NCI-H82 (cell line): ENCODE measurements around the gene NRXN3.

Experiments
- DNase-seq: peaks from one replicate; lab custom pipeline; 2025; lab: John Stamatoyannopoulos, UW

Gene NRXN3

DNA sequence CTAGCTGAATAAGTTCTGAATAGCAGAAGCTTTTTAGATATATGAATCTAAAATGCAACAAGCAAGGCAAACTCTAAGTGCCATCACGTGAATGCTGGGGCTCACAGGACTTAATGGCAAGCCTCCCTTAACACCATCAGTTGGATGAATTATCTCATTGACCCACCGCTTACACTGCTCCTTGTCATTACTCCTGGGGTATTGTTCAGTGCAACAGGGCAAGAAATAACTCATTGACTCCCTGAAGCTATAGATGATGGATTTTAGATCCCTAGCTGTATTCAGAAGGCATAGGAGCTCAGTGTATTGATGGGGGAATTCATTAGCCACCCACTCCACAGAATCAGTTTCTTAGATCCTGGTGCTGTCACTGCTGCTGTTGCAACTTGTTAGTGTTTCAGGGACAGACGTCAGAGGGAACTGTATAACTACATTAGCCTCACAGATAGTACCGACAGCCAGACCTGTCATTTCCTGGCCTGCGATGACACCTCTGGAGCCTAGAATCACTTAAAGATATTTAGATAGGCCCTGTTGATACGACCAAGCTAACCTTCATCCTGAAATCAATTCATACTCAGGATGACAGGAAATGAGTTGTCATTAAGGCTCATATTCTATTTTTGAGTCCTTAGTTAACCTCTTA is 1305.8 kb downstream of the NRXN3 start:
- no peak for DNase-seq

DNA sequence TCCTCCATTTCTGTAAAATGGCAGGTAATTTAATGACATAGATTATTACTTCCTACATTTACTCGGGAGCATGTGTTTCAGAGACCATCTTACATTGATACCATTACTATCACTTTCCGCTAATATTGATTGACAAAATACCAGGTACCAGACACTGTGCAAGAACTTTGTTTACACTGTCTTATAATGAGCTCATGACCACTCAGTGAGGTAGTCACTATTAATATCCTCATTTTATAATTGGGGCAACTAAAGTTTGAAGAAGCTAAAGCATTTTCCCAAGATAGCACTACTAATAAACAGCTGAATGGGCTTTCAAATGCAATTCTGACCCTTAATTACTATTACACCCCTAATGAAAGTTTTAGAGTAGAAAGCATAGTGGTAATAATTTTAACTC is 1306.4 kb downstream of the NRXN3 start:
- DNase-seq = no peak

DNA sequence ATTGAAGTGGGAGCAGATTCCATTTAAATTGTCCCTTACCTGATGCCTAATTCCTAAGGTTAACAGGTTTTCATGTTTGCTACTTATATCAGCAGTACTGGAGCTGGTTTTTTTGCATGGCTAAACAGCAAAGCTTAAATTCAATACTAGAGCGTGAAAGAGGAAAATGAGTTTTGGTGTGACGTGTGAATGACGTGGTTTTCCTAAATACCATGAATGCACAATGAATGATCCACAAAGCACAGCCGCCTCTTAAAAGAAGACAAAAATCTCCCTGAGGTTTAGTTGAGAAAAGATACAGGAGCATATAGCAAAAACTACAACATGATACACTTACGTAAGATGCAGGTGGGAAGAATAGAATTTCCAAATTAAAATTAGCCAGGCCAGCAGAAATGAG is 1310.0 kb downstream of the NRXN3 start:
- no peak for DNase-seq

DNA sequence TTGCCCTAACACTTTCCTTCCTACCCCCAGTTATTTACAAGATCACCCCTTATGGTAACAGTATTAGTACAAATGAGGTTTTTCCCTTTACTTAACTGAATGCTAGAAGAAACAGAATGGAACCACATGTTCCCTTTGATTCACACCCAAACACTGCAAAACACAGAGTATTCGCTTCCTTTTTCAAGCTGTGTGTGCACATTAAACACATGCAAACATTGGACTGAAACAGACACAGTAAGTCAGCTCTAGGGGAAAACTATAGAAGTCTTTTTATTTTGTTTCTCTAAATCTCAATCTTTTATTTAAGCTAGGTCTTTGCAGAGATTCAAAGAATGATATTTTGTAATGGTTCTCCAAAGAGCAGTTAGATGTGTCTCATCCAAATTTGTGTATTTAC is 1312.7 kb downstream of the NRXN3 start:
- DNase-seq = no peak

DNA sequence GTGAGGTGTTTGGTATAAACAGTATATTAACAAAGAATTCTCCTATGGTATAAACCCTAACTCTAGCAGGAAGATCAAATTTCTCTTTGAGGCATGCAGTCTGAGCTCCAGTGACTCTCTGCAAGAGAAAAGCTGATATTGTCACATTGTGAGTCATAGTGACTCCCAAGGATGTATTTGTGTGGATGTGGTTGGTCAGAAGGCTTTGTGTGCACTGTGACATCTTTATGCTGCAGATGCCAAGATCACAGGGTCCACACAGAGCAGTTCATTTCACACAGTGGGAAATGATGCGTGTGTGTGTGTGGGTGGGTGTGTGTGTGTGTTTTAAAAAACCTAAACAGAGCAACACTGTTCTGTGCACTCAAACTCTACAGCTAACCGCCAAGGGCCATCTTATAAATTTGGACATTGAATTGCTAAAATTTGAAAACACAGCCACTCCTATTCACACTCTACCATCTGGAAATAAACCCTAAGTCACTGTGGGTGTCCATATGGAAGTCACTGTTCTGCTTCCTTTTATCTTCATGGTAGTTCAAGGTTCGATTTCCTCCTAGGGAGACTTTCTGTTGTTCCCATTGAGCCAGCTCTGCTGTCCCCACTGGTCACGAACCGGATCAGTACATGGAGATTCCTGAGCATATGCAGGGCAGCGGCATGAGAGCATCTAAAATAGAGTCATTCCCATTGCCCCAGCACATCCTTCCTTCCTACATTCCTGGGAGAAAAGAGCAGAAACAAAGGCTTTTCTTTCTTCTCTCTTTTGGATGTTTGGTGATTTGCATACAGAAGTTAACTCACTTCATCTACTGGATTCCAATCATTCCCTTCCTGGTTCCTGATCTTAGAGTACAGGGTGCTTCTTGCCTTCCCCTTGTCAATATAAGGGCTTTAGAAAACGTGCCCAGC is 1313.6 kb downstream of the NRXN3 start:
- no peak for DNase-seq

DNA sequence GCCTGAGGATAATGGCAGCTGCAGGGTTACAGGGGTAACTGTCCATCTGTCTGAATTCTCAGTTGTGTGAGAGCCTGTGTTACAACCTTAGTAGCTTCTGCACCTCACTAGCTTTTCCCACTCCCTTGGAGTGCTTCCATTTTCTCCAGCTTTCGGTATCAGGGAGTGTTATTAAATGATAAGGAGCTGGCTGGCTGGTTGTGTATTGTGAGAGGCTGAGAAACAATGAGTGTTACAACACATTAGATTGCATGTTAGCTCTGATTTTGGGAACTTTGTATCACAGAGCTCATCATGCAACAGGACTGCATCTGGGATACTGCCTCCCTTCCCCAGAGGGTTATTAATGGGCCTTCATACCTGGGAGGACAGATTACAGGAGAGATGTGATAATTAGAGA is 1317.5 kb downstream of the NRXN3 start:
- DNase-seq = no peak

DNA sequence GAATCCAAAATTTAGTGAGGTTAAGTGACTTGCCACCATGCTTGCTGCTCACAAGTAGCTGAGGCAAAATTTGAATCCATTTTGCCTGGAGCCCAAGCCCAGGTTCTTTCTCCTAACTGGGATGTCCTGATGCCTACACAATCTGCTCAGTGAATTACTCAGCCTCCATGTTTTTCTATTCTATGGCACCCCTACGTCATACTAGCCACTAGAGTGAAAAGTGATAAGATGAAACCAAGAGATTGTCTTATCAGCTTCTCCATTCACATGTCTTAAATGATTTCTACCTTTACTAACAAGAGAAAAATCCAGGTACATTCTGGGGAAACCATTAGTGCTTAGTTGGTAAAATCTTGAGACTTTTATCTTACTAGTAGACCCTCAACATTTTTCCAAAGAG is 1321.0 kb downstream of the NRXN3 start:
- no peak for DNase-seq

DNA sequence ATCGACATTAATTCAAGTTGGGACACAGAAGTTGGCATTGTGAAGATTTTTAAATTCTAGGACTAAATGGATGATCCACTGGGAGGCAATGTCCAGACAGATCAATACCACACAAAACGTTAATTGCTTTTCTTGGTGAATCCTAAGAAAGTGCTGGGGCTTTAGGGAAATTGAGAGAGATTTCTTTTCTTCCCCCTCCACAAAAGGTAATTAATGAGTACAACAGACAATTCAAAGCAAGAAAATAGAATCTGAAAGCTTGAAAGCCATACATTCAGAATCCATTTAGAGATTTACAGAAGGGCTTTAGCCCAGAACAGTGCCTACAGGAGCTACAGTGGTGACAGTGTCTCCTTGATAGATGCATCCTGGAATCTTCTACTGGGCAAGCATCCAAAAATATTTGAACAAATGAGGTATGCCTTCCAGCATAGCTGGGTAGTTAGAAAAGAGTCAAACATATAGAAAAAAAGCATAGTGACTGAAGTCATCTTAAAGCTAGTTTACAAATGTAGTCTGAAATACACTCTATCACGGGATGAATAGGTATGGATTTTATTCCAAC is 1323.0 kb downstream of the NRXN3 start:
- DNase-seq = no peak

DNA sequence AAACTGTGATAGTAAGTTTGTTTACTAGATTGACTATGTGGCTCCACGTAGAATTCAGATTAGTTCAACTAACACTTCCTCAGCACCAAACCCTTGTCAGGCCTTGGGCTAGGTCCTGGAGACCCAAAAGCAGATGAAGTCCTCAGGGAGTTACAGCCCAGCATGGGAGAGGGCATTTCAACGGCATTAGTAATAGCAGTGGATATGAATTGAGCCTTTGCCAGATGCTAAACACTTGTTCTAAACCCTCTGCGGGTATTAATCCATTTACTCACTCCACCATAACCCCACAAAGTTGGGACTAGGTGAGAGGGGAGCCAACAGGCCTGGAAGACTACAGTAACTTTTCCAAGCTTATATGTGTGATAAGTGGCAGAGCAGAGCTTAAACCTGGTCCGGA is 1326.5 kb downstream of the NRXN3 start:
- peak; percentile 26 for DNase-seq

DNA sequence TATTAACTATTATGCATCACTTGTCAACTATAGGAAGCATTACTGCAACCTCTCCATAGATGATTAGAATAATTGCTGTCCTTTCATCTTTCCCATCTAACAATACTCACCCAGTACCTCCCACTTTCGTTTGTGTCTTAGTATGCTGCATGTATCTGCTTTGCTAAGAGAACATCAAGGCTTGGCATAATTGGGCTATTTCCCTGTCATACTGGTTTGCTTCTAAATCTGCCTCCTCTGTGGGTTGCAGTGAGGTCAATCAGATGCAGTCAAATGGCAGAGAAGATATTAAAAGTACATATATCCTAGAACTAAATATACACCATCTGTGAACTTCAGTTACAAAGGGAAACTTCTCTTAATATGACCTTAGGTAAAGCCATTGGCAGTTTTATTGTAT is 1330.3 kb downstream of the NRXN3 start:
- no peak for DNase-seq

DNA sequence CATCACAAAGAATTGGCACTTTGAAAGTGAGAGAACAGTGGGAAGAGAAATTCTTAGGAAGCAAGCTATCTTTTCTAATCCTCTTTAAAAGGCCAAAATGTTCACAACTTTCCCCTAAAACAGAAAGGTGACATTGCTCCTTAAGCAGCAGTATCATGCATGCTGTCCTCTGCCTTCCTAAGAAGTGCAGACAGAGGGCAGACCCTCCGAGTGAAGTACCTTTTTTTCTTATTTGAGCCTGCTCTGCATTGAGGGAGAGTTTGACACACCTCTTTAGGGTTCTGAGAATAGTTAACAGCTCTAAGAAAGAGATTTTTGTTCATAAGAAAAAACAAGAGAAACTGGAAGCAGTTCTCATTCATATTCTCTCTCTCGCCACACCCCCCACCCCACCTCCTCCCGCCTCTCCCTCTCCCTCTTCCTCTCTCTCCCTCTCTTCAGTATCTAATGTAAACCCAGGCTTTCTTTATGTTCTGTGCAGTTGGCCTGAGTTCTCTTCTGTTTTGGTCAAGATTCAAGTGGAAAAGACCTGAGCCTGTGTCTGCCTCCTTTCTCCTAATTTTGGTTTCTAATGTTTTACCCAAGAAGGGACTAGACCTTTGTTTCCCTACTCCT is 1332.1 kb downstream of the NRXN3 start:
- DNase-seq = no peak

DNA sequence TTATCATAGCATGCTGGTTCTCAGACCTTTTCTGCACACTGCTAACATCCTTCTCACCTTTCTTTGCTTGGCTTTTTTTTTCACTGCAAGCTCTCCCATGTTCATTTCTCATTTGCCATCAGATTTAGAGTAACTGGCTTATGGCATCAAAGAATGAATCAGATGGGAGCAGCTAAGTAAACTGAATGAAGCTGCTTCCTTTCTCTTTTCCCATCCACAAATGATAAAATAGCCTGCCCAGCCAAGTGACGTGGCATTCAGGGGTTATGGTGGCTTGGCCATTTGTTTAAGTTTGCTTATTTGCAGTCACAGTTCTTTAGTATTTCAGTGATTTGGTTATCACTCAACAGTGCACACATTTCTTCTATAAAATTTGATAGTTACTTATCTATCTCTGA is 1332.6 kb downstream of the NRXN3 start:
- no peak for DNase-seq

DNA sequence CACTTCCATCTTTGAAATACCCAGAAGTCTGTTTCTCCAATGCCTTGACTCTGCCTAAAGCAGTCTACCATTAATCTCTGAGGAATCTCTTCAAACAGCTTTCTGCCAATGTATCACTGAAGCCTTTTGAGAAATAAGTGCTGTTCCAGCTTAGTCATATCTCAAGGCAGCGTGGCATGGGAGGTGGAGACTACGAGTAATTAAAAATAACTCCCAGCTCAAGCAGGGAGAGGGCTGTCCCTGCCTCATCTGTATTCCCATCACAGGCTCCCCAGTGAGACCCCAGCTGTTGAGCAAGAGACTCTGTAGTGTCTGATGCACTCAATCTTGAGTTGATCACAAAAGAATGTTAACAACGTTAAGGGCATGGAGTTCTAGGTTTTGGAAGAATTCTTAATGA is 1340.5 kb downstream of the NRXN3 start:
- no peak for DNase-seq

DNA sequence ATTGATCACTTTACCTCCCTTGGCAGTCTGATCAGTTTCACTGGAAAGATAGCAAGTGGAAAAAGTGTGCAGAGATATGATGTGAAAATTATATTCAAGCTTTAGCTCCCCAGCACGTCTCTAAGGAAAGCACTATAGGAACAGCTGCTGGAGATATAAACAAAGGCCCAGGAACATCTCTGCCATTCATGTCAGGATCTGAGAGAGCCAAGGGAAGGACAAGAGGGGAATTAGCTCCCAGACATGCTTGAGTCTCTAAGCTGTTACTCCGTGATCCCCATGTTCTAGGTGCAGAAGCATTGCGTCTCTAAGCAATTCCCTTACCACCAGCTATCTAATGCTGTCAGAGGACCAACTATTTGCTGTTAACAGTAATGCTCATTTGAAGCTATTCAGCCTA is 1341.0 kb downstream of the NRXN3 start:
- no peak for DNase-seq

DNA sequence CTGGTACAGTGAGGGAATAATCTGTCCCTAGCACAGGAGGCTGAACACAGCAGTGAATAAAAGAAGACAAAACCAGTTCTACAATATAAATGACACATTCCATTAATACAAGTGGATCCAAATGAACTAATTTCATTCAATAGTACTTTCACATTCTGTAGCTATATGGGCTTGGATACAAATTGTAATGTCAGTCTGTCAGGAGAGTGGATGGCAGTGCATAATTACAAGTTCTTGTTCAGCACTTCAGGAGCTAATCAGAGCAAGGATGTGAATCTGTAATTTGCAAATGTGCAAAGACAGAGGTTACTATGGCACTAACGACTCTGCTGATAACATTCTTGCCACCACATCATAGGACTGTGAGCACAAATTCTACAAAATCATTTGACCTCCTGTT is 1343.3 kb downstream of the NRXN3 start:
- no peak for DNase-seq

DNA sequence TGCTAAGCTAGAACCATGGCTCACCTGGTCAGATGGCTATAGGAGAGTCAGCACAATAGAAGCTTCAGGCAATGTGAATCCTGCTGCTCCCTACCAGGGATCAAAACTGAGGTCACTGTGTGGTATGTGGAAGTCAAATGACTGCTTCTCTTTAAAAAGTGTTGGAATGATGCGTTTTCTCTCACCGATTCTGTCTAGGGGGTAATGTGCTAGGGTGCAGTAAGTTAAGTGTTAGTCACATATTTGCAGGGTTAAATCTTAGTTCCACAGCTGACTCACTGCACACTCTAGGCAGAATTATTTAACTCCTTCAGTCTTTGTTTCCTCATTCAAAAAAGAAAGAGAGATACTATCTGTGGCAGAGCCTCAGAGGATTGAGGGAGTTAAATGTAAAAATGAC is 1344.5 kb downstream of the NRXN3 start:
- no peak for DNase-seq

DNA sequence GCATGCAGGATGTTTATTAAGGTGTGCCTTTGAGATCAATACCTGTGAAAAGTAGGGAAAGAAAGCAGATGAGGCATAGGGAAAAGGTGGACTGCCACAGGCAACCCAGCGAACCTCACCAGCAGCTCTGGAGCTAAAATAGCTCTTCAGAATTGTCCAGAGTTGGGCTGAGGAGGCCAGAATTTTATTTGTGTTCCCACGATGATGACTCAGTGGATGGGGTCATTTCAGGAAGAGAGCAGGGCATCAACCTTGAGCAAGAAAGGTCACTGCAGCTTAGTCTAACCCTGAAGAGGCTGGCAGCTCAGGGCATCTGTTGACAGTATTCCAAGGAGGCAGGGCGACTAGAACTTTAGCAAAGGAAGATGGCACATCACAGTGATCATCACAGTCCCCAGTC is 1345.0 kb downstream of the NRXN3 start:
- DNase-seq = no peak

DNA sequence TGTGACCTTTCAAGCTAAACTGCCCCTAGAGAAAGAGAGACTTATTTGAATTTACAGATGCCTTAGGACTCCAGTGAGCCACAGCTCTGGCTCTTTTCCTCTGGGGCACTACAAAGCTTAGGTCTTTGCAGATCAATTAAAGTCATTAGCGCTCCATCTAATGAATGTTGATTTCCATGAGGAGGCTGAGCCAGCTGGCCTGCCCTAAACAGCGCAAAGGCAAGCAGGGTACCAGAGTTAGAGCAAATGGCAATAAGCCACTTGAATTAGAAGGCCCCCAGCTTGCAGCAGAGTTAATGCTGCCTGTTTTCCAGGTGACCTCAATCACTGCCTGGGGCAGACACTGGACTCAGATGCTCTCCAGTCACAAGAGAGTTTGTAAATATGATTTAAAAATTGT is 1345.8 kb downstream of the NRXN3 start:
- DNase-seq = peak; percentile 44

DNA sequence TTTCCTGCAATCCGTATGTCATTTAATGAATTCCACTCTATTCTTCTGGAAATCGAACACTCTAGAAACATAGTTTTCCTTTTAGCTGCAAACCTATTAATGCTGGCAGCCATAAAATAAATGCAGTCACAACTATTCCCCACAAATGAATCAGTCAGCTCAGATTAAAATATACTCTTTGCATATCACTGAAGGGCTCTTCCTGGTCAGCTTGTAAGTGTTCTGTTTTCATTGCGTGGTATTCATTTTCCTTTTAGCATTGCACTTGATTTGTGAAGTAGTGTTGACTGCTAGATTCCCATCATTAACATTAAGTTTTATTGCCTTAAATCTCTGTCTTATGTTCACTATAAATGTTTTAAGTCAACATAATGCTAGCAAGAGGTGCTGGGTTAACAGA is 1355.2 kb downstream of the NRXN3 start:
- no peak for DNase-seq

DNA sequence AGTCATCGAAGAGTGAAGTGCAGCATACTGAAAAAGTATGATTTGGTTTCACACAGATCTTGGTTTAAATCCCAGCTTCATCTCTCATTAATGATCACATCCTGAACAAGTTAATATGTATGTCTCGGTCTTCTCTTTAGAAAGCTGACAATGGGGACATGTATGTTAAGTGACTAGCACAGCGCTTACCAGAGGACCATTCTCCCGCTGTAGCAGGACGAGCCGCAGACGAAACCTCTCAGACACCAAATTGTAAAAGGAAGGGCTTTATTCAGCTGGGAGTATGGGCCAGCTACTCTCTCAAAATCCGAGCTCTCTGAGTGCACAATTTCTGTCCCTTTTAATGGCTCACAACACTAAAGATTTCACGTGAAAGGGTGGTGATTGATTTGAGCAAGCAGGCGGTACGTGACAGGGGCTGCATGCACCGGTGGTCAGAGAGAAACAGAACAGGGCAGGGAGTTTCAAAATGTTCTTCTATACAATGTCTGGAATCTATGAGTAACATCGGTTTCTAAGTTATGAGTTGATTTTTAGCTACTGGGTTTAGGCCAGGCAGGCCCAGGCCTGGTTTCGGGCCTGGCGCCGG is 1358.7 kb downstream of the NRXN3 start:
- no peak for DNase-seq

DNA sequence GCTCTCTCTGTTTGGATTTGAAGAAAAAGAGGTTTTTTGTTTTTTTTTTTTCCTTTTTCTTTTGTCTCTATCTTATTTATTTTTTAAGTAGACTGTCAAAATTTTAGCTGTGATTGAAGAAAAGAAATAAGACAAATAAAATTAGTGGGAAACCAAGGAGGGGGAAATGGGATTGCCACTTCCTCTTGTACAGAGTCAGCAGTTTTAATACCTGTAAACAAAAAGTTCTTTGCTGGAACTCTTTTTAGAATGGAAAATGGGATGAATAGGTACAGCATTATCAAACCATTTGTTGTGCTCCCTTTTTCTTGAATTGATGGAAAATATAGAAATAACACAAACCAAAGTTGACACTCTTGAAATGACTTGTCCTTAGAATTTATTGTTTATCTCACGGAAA is 1360.4 kb downstream of the NRXN3 start:
- no peak for DNase-seq

DNA sequence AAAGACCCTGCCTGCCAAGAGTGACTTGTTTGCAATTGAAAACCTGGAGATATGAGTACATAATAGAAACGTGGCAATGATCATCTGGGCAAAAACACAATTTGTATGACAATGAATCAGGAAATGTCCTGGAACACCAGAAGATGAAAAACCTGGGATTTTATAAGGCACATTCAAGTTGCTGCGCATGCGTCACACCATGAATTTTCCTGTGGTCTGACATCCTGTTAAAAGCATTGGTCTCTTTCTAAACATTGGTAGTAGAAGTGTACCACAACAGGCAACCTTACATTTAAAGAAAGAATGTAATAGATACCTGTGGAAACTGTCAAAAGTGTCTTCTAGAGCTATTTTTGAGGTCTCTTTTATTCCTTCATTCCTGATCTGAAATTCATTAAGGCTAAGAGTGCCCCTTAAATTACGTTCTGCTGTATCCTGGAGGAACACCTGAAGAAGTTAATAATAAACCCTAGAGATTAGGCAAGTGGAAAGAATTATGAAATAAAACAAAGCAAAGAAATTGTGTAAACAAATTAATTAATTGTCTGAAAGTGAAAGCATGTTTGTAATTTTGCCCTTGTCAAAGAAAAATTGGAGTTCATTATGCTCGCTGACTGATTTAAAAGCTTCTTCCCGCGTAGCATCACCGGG is 1364.7 kb downstream of the NRXN3 start:
- DNase-seq = no peak
